Left ventricle myocardium inferior (tissue), 1 donor: ENCODE measurements around the gene BPI. TPM values are rescaled to one million over a fixed set of nuclear protein-coding genes. Genes with fewer than 3 reads are reported as not detected.

ENCODE experiments used
- DNase-seq: peaks from one replicate; pipeline ENCODE4 v3.0.0-alpha.2; 2020
- H3K27ac ChIP-seq: fragments of 200-600 bp; replicated peaks from 2 replicates; pipeline ENCODE4 v1.8.0; 2021
- H3K27me3 ChIP-seq: fragments of 200-600 bp; 2 replicates; pipeline ENCODE4 v1.8.0; 2021; ENCODE audit warnings: low read depth
- H3K36me3 ChIP-seq: fragments of 200-600 bp; 2 replicates; pipeline ENCODE4 v1.8.0; 2021
- H3K4me1 ChIP-seq: fragments of 200-600 bp; 2 replicates; pipeline ENCODE4 v1.8.0; 2021
- H3K4me3 ChIP-seq: fragments of 200-600 bp; 2 replicates; pipeline ENCODE4 v1.8.0; 2021; ENCODE audit warnings: mild to moderate bottlenecking, moderate library complexity
- H3K9me3 ChIP-seq: fragments of 200-600 bp; replicated peaks from 2 replicates; pipeline ENCODE4 v1.8.0; 2021
- intact Hi-C: fragments of 100-400 bp; cut with micrococcal nuclease; formaldehyde crosslinking; loops from one replicate; pipeline ENCODE4 v1.11.0; 2022
- total RNA-seq: library from RNA; stranded (reverse); fragmentation: NEBNext Ultra II Directional; extraction: Animal tissue kit (Norgen Biotek cat#: 25700); gene quantifications from one replicate; pipeline ENCODE4 v1.2.1, GENCODE V29; 2021
- TF ChIP-seq, protein P1 (sequence below): fragments of 200-600 bp; IDR thresholded peaks from 2 replicates; pipeline ENCODE4 v1.8.0; 2021; ENCODE audit warnings: antibody characterized with exemption, mild to moderate bottlenecking, borderline replicate concordance
- donor health status: DM: no; HTN: yes; CAD: no; lungs with severe emphysema.

The BPI gene
- total RNA-seq, 1 donor from 2014 or later: not detected

DNA sequence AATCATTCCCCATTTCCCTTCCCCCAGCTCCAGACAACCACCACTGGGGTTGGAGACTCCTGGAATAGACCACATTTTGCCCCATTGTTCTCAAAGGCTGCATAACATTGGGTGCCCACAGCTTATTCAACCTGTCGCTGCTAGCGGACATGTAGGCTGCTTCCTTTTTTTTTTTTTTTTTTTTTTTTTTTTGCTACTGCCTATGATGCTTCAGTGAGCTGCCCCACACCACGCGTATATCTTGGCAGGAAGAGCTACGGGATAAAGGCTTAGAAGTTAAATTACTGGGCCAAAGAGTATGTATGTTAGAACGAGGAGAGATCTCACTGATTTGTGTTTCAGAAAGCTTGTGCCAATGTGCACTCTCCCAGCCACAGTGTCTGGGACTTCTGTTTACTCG, 49.4 kb downstream of the BPI start:
- Histone ChIP-seq H3K9me3 (no peaks in the 10 kb centered on the region), H3K27me3 (no peaks in the 10 kb centered on the region), H3K36me3 (no peaks in the 10 kb centered on the region), H3K27ac (no peak overlapping the region), H3K4me1 (no peaks in the 10 kb centered on the region), H3K4me3 (no peak overlapping the region)
- TF ChIP-seq, protein P1, sequence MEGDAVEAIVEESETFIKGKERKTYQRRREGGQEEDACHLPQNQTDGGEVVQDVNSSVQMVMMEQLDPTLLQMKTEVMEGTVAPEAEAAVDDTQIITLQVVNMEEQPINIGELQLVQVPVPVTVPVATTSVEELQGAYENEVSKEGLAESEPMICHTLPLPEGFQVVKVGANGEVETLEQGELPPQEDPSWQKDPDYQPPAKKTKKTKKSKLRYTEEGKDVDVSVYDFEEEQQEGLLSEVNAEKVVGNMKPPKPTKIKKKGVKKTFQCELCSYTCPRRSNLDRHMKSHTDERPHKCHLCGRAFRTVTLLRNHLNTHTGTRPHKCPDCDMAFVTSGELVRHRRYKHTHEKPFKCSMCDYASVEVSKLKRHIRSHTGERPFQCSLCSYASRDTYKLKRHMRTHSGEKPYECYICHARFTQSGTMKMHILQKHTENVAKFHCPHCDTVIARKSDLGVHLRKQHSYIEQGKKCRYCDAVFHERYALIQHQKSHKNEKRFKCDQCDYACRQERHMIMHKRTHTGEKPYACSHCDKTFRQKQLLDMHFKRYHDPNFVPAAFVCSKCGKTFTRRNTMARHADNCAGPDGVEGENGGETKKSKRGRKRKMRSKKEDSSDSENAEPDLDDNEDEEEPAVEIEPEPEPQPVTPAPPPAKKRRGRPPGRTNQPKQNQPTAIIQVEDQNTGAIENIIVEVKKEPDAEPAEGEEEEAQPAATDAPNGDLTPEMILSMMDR: no peak
- DNase-seq: no peak
- intact Hi-C loops: no loop called here

DNA sequence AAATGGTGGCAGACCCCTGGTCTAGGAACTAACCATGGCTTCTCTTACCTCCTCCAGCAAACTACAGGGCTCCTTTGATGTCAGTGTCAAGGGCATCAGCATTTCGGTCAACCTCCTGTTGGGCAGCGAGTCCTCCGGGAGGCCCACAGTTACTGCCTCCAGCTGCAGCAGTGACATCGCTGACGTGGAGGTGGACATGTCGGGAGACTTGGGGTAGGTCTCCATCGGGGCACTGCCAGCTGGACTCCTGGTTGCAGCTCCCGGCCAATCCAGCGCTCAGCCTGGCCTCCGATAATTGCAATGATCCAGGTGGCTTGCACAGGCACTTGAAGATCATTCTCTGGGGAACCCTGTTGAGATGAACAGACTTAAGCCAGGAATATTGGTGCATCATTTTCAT, 50.3 kb downstream of the BPI start:
- Histone ChIP-seq H3K4me1 (no peaks in the 10 kb centered on the region), H3K9me3 (no peaks in the 10 kb centered on the region), H3K27ac (no peak overlapping the region), H3K27me3 (no peaks in the 10 kb centered on the region), H3K36me3 (no peaks in the 10 kb centered on the region), H3K4me3 (no peak overlapping the region)
- DNase-seq: no peak
- TF ChIP-seq, protein P1: no peak
- intact Hi-C loops: no loop called here

DNA sequence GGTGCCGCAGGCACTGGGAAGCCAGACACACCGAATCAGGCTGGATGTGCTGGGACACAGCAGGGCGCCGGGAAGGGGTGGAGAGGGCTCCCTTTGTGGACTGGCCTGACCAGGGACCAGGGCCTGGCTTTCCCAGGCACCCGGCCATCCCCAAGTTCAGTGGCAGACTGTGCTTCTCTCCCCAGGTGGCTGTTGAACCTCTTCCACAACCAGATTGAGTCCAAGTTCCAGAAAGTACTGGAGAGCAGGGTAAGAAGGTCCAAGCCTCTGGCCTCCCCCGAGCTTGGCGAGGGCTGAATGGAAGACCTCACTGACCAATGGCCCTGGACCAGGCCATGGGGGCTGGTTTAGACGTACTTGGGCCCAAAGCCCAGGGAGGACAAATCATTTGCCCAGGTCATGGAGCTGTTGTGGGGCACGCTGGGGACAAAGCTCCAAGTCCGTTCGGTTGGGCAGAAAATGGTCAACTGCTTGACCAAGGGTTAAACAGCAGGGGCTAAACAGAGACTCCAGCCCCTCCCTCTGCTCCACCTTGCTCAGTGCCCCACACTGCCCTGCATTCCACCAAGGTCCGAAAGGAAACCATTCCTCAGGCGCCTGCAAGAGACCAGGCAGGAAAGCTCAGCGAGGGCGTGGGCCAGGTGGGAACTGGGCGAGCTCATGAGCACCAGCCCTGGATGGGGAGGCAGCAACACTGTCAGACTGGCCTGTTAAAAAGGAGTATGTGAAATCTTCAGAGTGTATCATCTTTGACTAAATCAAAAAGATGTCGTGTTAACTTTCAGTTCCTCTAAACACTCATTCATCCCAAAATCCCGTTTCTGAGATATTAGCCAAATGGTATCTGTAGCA, 51.4 kb downstream of the BPI start:
- intact Hi-C loops: no loop called here
- Histone ChIP-seq H3K4me1 (no peaks in the 10 kb centered on the region), H3K27ac (no peak overlapping the region), H3K4me3 (no peak overlapping the region), H3K9me3 (no peaks in the 10 kb centered on the region), H3K27me3 (no peaks in the 10 kb centered on the region), H3K36me3 (no peaks in the 10 kb centered on the region)
- TF ChIP-seq, protein P1: no peak
- DNase-seq: no peak

DNA sequence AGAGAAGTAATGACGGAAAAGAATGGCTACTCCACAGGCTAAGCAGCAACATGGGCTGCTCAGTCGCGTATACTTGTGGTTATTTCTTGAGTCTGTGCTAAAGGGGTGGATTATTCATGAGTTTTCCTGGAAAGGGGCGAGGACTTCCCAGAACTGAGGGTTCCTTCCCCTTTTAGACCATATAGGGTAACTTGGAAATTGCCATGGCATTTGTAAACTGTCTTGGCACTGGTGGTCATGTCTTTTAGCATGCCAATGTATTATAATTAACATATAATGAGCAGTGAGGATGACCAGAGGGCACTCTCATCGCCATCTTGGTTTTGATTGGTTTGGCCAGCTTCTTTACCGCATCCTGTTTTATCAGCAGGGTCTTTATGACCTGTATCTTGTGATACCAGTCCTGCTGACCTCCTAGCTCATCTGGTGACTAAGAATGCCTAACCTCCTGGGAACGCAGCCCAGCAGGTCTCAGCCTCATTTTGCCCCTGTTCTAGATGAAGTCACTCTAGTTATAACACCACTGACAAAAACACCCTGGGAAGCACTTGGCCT, 53.8 kb downstream of the BPI start:
- intact Hi-C loops: no loop called here
- TF ChIP-seq, protein P1: no peak
- DNase-seq: no peak
- Histone ChIP-seq H3K27me3 (no peaks in the 10 kb centered on the region), H3K4me3 (no peak overlapping the region), H3K36me3 (no peaks in the 10 kb centered on the region), H3K9me3 (no peaks in the 10 kb centered on the region), H3K27ac (no peak overlapping the region), H3K4me1 (no peaks in the 10 kb centered on the region)

DNA sequence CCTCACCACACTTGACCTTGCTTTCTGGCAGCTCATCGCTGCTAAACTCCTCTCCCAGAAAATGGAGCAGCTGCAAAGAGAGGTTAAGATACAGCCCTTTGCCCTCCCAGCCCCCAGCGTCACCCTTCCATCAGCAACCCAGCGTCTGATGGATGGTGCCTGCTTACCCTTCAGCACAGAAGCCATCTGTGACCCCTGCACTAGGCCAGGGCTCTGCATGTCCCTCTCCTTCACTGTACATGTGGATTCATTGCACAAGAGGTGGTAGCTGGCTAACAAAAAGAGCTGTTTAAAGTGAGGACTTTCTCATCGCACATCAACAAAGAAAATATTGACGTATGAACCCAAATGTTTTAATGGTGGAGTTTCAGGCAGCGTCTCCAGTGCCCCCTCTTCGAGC, 54.6 kb downstream of the BPI start:
- Histone ChIP-seq H3K4me3 (no peak overlapping the region), H3K27me3 (no peaks in the 10 kb centered on the region), H3K27ac (no peak overlapping the region), H3K4me1 (no peaks in the 10 kb centered on the region), H3K9me3 (no peaks in the 10 kb centered on the region), H3K36me3 (no peaks in the 10 kb centered on the region)
- TF ChIP-seq, protein P1: no peak
- intact Hi-C loops: no loop called here
- DNase-seq: no peak
